Stimulated activated CD8-positive, alpha-beta memory T cell treated with anti-CD3 and anti-CD28 coated beads, Interleukin-7, amount 100 ng/mL, for 4 hours (primary cell): ENCODE data around the gene PSIP1.
"Not testable (repeated sequence)": the region's sequence is repeated elsewhere in the genome, so short reads cannot be mapped to it uniquely, and the experiment has no call there.

Experiments used
- DNase-seq, 2 donors: peaks; one replicate each; pipeline ENCODE4 v3.0.0-alpha.2; 2020; ENCODE audit warnings: low read depth in 2 of 2

The PSIP1 gene

GRCh38 chr9:15433191-15433590 is 77.6 kb downstream of the PSIP1 start:
- DNase-seq, result no peak

- no peak for DNase-seq
These were observed 79.6 kb downstream of the PSIP1 start for GRCh38 chr9:15430920-15431844.

- not testable (repeated sequence) for DNase-seq
These were observed 83.1 kb downstream of the PSIP1 start for GRCh38 chr9:15427702-15428101.

- no peak for DNase-seq
These were observed 84.8 kb downstream of the PSIP1 start for GRCh38 chr9:15426019-15426418.

- DNase-seq, result no peak
These were observed 87.4 kb downstream of the PSIP1 start for GRCh38 chr9:15423231-15423985.

GRCh38 chr9:15422372-15423230 is 88.2 kb downstream of the PSIP1 start, which contains the start of gene SNAPC3:
SNAPC3 (plus strand) TSS chr9:15422876; CDS start chr9:15422880, 4 bp downstream.
- peak; percentile 83 to 91 for DNase-seq

GRCh38 chr9:15421990-15422371 is 88.8 kb downstream of the PSIP1 start:
- DNase-seq, result no peak

GRCh38 chr9:15421532-15421931 is 89.2 kb downstream of the PSIP1 start:
- no peak for DNase-seq

GRCh38 chr9:15420796-15421195 is 90.0 kb downstream of the PSIP1 start:
- no peak for DNase-seq

- DNase-seq, result no peak
These were observed 93.1 kb downstream of the PSIP1 start for GRCh38 chr9:15417626-15418025.

- DNase-seq, result peak; percentile 6 to 9
These were observed 93.9 kb downstream of the PSIP1 start for GRCh38 chr9:15416880-15417279.
